Measurements from ENCODE around the gene POLR2H.

POLR2H gene

GRCh38 chr3:184358921-184359350 is 2.6 kb upstream of the POLR2H start:
- H3K4me3 ChIP-seq (ENCODE audit: low read length): no peak overlapping the region
- no peak for TF ChIP-seq CTCF (conservative IDR thresholded peaks at IDR 0.05; ENCODE audit: low read depth, low read length)
- DNase-seq (ENCODE audit: low read depth): no peak

GRCh38 chr3:184359610-184360009 is 1.9 kb upstream of the POLR2H start:
- TF ChIP-seq CTCF (conservative IDR thresholded peaks at IDR 0.05; ENCODE audit: low read depth, low read length): no peak
- no peak for DNase-seq (ENCODE audit: low read depth)
- no peak overlapping the region for H3K4me3 ChIP-seq (ENCODE audit: low read length)

- DNase-seq (ENCODE audit: low read depth): no peak
- peak overlapping the region; percentile 72 for H3K4me3 ChIP-seq (ENCODE audit: low read length)
- no peak for TF ChIP-seq CTCF (conservative IDR thresholded peaks at IDR 0.05; ENCODE audit: low read depth, low read length)
Observed at GRCh38 chr3:184360070-184360928, 1.2 kb upstream of the POLR2H start.

- no peak for TF ChIP-seq CTCF (conservative IDR thresholded peaks at IDR 0.05; ENCODE audit: low read depth, low read length)
- H3K4me3 ChIP-seq (ENCODE audit: low read length): peak overlapping the region; percentile 72
- DNase-seq (ENCODE audit: low read depth): no peak
Observed at GRCh38 chr3:184360929-184361531, 480 bp upstream of the POLR2H start.

GRCh38 chr3:184361932-184362667 is 590 bp downstream of the POLR2H start:
- DNase-seq (ENCODE audit: low read depth): no peak
- no peak for TF ChIP-seq CTCF (conservative IDR thresholded peaks at IDR 0.05; ENCODE audit: low read depth, low read length)
- peak overlapping the region; percentile 86 for H3K4me3 ChIP-seq (ENCODE audit: low read length)

- H3K4me3 ChIP-seq (ENCODE audit: low read length): peak overlapping the region; percentile 86
- peak; percentile 87 for DNase-seq (ENCODE audit: low read depth)
- TF ChIP-seq CTCF (conservative IDR thresholded peaks at IDR 0.05; ENCODE audit: low read depth, low read length): peak; percentile 57
Observed at GRCh38 chr3:184362668-184363546, 1.4 kb downstream of the POLR2H start.

All from retinal pigment epithelial cell (primary cell).